HG02973 (cell line): ENCODE data around the gene MARCHF9.
"Not testable (repeated sequence)": the region's sequence is repeated elsewhere in the genome, so short reads cannot be mapped to it uniquely, and the experiment has no call there.

Source experiments
- ATAC-seq: cut with Tn5 transposase; IDR thresholded peaks from one replicate; pipeline ENCODE4 v1.9.1; 2021; ENCODE audit warnings: moderate library complexity; ENCODE audit not compliant: unreplicated experiment

Gene MARCHF9

GRCh38 chr12:57767876-57768275, 13.0 kb downstream of the MARCHF9 start:
- no peak for ATAC-seq

- ATAC-seq: no peak
These were observed 14.7 kb downstream of the MARCHF9 start for GRCh38 chr12:57769594-57769993.

DNA sequence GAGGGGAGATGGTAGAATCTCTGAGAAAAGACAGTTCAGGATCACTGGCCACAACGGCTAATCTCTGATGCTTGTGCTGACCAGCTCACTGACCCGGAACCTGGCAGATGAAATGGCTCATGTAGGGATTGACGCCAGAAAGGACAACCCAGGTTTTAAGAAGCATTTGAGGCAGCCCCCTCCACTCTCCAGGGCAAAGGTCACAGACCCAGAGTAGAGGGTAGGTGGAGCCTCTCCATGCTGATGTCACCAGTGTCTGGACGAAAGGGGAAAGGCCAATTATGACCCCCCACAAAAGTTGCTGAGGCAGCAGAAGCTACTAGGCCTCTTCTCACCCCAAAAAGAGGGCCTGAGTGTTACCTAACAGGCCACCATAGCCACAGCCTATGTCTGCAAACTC, 15.8 kb downstream of the MARCHF9 start:
- no peak for ATAC-seq

- ATAC-seq: peak; percentile 57
These were observed 16.5 kb downstream of the MARCHF9 start for GRCh38 chr12:57771236-57771872.

- peak; percentile 74 for ATAC-seq
These were observed 17.0 kb downstream of the MARCHF9 start, which contains the start of gene METTL1 for GRCh38 chr12:57771873-57772428. Gene METTL1 (minus strand): TSS chr12:57772105. CDS start chr12:57772083, 22 bp downstream.

GRCh38 chr12:57772429-57773322, 17.8 kb downstream of the MARCHF9 start, which contains the start of gene EEF1AKMT3:
Gene EEF1AKMT3 (plus strand): TSS chr12:57772614. CDS start chr12:57772725, 111 bp downstream.
- ATAC-seq: no peak

GRCh38 chr12:57774634-57775033, 19.7 kb downstream of the MARCHF9 start:
- ATAC-seq: not testable (repeated sequence)

- ATAC-seq: no peak
These were observed 20.1 kb downstream of the MARCHF9 start for GRCh38 chr12:57775044-57775443.

GRCh38 chr12:57775563-57776246, 20.8 kb downstream of the MARCHF9 start:
- ATAC-seq: no peak

- ATAC-seq: no peak
These were observed 21.3 kb downstream of the MARCHF9 start for GRCh38 chr12:57776247-57776587.

DNA sequence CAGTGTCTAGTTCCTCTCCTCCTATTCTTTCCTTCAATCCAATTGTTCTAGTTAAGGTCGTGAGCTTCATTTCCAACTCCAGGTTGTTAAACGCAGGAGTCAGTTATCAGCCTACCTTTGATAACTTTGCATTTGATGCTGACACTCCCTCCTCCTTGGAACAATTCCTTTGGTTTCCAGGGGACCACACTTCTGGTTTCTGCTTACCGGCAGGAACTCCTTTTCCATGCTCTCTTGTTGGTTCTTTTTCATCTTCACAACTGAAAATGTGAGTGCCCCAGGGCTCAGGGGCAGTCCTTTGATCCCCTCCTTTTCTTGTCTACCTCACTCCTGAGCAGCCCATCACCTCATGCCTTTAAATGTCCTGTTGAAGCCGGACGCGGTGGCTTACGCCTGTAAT, 22.5 kb downstream of the MARCHF9 start:
- no peak for ATAC-seq

GRCh38 chr12:57777911-57778310, 23.0 kb downstream of the MARCHF9 start:
- ATAC-seq: no peak

DNA sequence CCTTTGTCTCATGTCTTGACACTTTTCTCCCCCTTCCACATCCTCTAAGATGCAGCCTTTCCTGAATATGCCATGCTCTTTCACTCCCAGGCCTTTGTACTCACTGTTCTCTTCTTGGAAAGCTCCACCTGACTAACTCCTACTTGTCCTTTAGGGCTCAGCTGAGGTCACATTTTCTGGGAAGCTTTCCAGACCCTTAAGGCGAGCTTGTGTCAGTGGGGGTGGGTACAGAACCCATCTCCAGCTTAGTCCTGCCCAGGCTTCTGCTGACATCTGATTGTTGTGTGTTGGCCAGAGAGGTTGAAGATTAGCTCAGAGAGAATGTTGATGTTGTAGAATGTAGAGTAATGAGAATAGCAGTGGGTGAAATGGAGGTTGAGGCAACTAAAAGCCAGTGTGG, 24.8 kb downstream of the MARCHF9 start:
- ATAC-seq: no peak

- no peak for ATAC-seq
These were observed 25.5 kb downstream of the MARCHF9 start for GRCh38 chr12:57780284-57780897.

- no peak for ATAC-seq
These were observed 26.3 kb downstream of the MARCHF9 start for GRCh38 chr12:57781244-57781643.

- ATAC-seq: no peak
These were observed 26.9 kb downstream of the MARCHF9 start for GRCh38 chr12:57781801-57782200.

DNA sequence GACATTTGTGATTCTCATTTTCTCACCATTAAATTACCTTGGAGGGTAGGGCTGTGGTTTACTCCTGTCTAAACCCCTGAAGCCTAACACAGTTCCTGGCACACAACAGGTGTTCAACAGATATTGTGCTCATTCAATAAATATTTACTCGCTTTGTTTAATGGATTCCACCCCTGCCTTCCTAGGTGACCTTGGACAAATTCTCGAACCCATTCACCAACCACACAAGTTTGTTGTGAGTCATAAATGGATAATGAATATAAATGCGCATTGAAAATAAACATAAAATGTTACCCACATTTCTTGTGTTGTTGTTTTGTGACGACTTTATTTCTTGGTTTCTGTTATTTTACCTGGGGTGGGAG, 27.3 kb downstream of the MARCHF9 start:
- ATAC-seq: peak; percentile 14

DNA sequence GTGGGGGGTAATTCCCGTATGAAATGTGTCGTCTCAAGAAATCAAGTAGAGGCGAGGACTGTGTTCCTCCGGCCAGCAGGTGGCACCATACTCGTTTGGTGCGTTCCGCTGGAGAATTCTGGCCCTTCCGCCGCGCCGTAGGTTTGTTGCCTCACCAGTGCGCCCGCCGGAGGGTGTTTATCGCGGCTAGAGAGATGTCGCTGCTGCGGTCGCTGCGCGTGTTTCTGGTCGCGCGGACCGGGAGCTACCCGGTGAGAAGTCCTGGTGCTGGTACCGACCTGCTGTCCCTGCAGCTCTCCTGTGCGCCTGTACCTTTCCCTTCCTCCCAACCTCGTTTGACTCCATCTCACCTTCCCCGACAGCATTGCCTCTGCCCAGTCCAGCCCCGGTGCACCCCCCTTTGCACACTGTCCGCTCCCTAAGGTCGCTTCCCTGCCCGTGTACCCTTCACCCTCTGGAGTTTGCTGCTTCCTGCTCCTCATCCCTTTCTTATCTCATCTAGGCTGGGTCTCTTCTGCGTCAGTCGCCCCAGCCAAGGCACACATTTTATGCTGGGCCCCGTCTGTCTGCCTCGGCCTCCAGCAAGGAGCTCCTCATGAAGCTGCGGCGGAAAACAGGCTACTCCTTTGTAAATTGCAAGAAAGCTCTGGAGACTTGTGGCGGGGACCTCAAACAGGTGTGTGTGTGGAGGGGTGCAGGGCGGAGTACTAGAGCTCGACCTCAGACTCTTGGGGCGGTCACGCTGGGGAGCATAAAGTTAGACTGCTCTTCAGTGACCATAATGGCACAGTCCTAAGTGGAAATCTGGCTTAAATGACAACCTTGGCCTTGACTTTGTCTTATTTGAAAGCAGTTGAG, 27.9 kb downstream of the MARCHF9 start, which contains the start of gene TSFM:
TSS of gene TSFM (plus strand) at position 180 of the 858 bp plus-strand sequence. CDS start at position 195, 15 bp downstream.
- peak; percentile 74 for ATAC-seq

DNA sequence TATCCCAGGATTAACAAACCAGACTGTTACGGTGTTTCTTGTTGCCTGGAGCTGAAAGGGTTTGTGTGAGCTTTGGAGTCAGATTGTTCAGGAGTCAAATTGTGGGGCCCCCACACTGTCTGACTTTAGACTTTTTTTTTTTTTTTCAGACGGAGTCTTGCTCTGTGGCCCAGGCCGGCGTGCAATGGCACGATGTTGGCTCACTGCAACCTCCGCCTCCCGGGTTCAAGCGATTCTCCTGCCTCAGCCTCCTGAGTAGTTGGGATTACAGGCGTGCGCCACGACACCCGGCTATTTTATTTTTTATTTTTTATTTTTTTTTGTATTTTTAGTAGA, 28.5 kb downstream of the MARCHF9 start:
- no peak for ATAC-seq

- ATAC-seq: no peak
These were observed 29.0 kb downstream of the MARCHF9 start for GRCh38 chr12:57783861-57784260.
